ENCODE results near the gene ASTN2. TPM values are rescaled to one million over a fixed set of nuclear protein-coding genes. Genes with fewer than 3 reads are reported as not detected.

ASTN2 gene
- total and polyA plus RNA-seq, 2 experiments from 2014 or later, result 7.0 to 24.6 TPM

DNA sequence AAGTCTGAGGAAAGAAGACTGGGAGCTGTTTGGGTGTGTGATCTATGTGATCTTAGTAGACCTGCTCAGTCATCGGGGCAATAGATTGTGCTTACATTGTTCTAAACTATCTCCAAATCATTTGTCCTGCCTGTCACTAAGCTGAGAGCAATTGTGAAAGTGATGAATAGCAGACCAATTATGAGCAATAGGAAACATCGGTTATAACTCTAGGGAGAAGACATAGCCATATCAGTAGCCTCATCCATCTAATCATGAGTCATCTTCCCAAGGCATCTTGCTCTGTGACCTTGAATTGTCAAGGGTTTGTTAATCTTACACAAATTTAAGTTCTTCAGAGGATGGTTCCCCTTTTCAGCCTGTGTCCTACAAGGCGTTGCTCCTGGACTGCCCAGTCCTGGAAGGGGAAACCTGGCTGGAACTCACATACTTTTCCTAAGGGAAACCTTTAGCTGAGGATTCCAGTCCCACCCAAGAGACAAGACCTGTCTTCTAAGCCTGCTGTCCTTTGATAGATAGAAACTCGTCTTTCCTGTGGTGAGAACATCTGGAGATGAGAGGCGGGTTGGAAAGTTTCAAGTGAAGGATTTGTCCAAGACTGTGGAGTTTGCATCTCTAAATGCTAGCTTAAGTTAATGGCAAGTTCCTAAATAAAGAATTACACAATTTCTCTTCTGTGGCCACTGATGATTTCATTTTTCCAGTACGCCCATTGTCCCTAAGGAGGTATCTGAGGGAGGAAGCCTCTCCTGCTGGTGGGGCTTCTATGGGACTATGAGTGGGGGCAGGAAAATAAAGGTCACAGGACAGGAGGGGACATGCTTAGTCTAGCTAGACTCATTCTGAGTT is 781.6 kb downstream of the ASTN2 start:
- no peaks in the 10 kb centered on the region for H3K4me1 ChIP-seq (ENCODE audit: insufficient read depth)
- H3K79me2 ChIP-seq (replicated peaks; ENCODE audit: insufficient read depth), result no peaks in the 10 kb centered on the region
- H4K20me1 ChIP-seq (replicated peaks; ENCODE audit: insufficient read depth), result no peaks in the 10 kb centered on the region
- no peaks in the 10 kb centered on the region for H3F3A ChIP-seq (replicated peaks; ENCODE audit: low read depth)
- no peaks in the 10 kb centered on the region; the same call in 2 of the 3 replicates for H3K4me1 Mint-ChIP-seq
- no peak overlapping the region for H3K4me3 ChIP-seq
- H3K9me3 Mint-ChIP-seq, result no peaks in the 10 kb centered on the region
- TF ChIP-seq, protein P1, sequence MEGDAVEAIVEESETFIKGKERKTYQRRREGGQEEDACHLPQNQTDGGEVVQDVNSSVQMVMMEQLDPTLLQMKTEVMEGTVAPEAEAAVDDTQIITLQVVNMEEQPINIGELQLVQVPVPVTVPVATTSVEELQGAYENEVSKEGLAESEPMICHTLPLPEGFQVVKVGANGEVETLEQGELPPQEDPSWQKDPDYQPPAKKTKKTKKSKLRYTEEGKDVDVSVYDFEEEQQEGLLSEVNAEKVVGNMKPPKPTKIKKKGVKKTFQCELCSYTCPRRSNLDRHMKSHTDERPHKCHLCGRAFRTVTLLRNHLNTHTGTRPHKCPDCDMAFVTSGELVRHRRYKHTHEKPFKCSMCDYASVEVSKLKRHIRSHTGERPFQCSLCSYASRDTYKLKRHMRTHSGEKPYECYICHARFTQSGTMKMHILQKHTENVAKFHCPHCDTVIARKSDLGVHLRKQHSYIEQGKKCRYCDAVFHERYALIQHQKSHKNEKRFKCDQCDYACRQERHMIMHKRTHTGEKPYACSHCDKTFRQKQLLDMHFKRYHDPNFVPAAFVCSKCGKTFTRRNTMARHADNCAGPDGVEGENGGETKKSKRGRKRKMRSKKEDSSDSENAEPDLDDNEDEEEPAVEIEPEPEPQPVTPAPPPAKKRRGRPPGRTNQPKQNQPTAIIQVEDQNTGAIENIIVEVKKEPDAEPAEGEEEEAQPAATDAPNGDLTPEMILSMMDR (conservative IDR thresholded peaks at IDR 0.05; ENCODE audit: low read depth in 2 of 2), result no peak
- H3K36me3 Mint-ChIP-seq (ENCODE audit: low read depth), result no peaks in the 10 kb centered on the region
- no peak for DNase-seq (ENCODE audit: low spot score)
- H3K9me2 ChIP-seq (ENCODE audit: insufficient read depth), result no peaks in the 10 kb centered on the region
- no peak overlapping the region for H3K4me2 ChIP-seq
- no peak overlapping the region for H3K27ac Mint-ChIP-seq
- no peaks in the 10 kb centered on the region for H3K36me3 ChIP-seq (ENCODE audit: insufficient read depth)
- no peak overlapping the region for H2AFZ ChIP-seq
- H3K27me3 ChIP-seq (ENCODE audit: insufficient read depth), result no peaks in the 10 kb centered on the region
- H3K27ac ChIP-seq (ENCODE audit: low read depth), result no peak overlapping the region
- ATAC-seq, result no peak
- H3K4me3 Mint-ChIP-seq, result no peak overlapping the region
- H3K27me3 Mint-ChIP-seq (ENCODE audit: insufficient read depth, low read depth, poor library complexity), result no peaks in the 10 kb centered on the region

DNA sequence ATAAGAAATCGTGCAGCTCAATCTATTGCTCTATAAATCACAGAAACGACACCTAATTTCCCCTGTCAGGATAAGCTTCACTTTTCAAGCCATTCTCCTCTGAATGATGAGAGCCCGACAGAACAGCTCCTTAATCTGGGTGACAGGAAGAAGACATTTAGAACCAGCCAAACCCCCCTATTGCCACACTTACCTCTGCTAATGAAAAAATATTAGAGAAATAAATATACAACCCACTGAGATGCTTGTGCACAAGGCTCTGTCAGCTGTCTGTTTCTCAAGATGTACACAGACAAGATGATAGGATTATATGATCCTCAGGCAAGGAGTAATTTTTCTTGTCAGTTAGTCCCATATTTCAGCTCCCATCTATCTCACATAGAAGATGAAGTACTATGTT is 785.2 kb downstream of the ASTN2 start:
- Mint-ChIP-seq H3K27ac (no peak overlapping the region), H3K9me3 (no peaks in the 10 kb centered on the region; the same call in 2 of the 3 replicates), H3K36me3 (ENCODE audit: low read depth) (no peaks in the 10 kb centered on the region), H3K4me3 (no peak overlapping the region), H3K27me3 (ENCODE audit: insufficient read depth, low read depth, poor library complexity) (no peaks in the 10 kb centered on the region), H3K4me1 (peaks cover 9% of the 10 kb centered on the region)
- Histone ChIP-seq H3K4me1 (ENCODE audit: insufficient read depth) (peaks cover 3% of the 10 kb centered on the region), H3K4me2 (no peak overlapping the region), H3K79me2 (replicated peaks; ENCODE audit: insufficient read depth) (no peaks in the 10 kb centered on the region), H3K27ac (ENCODE audit: low read depth) (no peak overlapping the region), H4K20me1 (replicated peaks; ENCODE audit: insufficient read depth) (no peaks in the 10 kb centered on the region), H3F3A (replicated peaks; ENCODE audit: low read depth) (no peaks in the 10 kb centered on the region), H3K27me3 (ENCODE audit: insufficient read depth) (no peaks in the 10 kb centered on the region), H3K4me3 (no peak overlapping the region), H2AFZ (no peak overlapping the region), H3K36me3 (ENCODE audit: insufficient read depth) (no peaks in the 10 kb centered on the region), H3K9me2 (ENCODE audit: insufficient read depth) (no peaks in the 10 kb centered on the region)
- ATAC-seq (no peak), DNase-seq (ENCODE audit: low spot score) (no peak)
- TF ChIP-seq JUNB (IDR thresholded peaks at IDR 0.05; ENCODE audit: unreplicated experiment) (no peak), NANOG (IDR thresholded peaks at IDR 0.05; ENCODE audit: borderline replicate concordance) (no peak), POLR2AphosphoS5 (IDR thresholded peaks at IDR 0.05; ENCODE audit: low read depth) (no peak), ZNF331 (CRISPR knock-in tag; IDR thresholded peaks at IDR 0.05; ENCODE audit: low read depth) (no peak)
- TF ChIP-seq, protein P1 (conservative IDR thresholded peaks at IDR 0.05; ENCODE audit: low read depth in 2 of 2), result no peak
- TF ChIP-seq, protein P2, sequence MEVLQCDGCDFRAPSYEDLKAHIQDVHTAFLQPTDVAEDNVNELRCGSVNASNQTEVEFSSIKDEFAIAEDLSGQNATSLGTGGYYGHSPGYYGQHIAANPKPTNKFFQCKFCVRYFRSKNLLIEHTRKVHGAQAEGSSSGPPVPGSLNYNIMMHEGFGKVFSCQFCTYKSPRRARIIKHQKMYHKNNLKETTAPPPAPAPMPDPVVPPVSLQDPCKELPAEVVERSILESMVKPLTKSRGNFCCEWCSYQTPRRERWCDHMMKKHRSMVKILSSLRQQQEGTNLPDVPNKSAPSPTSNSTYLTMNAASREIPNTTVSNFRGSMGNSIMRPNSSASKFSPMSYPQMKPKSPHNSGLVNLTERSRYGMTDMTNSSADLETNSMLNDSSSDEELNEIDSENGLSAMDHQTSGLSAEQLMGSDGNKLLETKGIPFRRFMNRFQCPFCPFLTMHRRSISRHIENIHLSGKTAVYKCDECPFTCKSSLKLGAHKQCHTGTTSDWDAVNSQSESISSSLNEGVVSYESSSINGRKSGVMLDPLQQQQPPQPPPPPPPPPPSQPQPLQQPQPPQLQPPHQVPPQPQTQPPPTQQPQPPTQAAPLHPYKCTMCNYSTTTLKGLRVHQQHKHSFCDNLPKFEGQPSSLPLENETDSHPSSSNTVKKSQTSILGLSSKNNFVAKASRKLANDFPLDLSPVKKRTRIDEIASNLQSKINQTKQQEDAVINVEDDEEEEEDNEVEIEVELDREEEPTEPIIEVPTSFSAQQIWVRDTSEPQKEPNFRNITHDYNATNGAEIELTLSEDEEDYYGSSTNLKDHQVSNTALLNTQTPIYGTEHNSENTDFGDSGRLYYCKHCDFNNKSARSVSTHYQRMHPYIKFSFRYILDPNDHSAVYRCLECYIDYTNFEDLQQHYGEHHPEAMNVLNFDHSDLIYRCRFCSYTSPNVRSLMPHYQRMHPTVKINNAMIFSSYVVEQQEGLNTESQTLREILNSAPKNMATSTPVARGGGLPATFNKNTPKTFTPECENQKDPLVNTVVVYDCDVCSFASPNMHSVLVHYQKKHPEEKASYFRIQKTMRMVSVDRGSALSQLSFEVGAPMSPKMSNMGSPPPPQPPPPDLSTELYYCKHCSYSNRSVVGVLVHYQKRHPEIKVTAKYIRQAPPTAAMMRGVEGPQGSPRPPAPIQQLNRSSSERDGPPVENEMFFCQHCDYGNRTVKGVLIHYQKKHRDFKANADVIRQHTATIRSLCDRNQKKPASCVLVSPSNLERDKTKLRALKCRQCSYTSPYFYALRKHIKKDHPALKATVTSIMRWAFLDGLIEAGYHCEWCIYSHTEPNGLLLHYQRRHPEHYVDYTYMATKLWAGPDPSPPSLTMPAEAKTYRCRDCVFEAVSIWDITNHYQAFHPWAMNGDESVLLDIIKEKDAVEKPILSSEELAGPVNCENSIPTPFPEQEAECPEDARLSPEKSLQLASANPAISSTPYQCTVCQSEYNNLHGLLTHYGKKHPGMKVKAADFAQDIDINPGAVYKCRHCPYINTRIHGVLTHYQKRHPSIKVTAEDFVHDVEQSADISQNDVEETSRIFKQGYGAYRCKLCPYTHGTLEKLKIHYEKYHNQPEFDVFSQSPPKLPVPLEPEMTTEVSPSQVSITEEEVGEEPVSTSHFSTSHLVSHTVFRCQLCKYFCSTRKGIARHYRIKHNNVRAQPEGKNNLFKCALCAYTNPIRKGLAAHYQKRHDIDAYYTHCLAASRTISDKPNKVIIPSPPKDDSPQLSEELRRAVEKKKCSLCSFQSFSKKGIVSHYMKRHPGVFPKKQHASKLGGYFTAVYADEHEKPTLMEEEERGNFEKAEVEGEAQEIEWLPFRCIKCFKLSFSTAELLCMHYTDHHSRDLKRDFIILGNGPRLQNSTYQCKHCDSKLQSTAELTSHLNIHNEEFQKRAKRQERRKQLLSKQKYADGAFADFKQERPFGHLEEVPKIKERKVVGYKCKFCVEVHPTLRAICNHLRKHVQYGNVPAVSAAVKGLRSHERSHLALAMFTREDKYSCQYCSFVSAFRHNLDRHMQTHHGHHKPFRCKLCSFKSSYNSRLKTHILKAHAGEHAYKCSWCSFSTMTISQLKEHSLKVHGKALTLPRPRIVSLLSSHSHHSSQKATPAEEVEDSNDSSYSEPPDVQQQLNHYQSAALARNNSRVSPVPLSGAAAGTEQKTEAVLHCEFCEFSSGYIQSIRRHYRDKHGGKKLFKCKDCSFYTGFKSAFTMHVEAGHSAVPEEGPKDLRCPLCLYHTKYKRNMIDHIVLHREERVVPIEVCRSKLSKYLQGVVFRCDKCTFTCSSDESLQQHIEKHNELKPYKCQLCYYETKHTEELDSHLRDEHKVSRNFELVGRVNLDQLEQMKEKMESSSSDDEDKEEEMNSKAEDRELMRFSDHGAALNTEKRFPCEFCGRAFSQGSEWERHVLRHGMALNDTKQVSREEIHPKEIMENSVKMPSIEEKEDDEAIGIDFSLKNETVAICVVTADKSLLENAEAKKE (CRISPR knock-in tag; IDR thresholded peaks at IDR 0.05), result no peak

Measured in GM23338 (cell line).